GM23338 (cell line): ENCODE results near the gene RIN3. TPM values are rescaled to one million over a fixed set of nuclear protein-coding genes. Genes with fewer than 3 reads are reported as not detected.

ENCODE experiments used
- ATAC-seq: fragments of 200-7000 bp; cut with Tn5 transposase; 3 replicates; pipeline ENCODE4 v1.9.1; 2020
- DNase-seq: peaks from one replicate; pipeline ENCODE4 v3.0.0-alpha.2; 2015; ENCODE audit warnings: low spot score
- H2AFZ ChIP-seq: fragments of 200-600 bp; sonication (generic); 2 replicates; pipeline ENCODE4 v1.8.0; 2016; ENCODE audit warnings: antibody characterized with exemption, mild to moderate bottlenecking, moderate library complexity
- H3F3A ChIP-seq: fragments of 200-600 bp; sonication (generic); replicated peaks from 2 replicates; pipeline ENCODE4 v1.8.0; 2017; ENCODE audit warnings: antibody characterized with exemption, mixed run types, low read depth
- H3K27ac ChIP-seq: fragments of 200-600 bp; sonication (generic); 2 replicates; pipeline ENCODE4 v1.6.1; 2016; ENCODE audit warnings: low read depth
- H3K27me3 ChIP-seq: fragments of 200-600 bp; sonication (generic); 2 replicates; pipeline ENCODE4 v1.8.0; 2016; ENCODE audit warnings: mild to moderate bottlenecking, mixed run types, moderate library complexity; ENCODE audit not compliant: insufficient read depth
- H3K36me3 ChIP-seq: fragments of 200-600 bp; sonication (generic); 2 replicates; pipeline ENCODE4 v1.8.0; 2016; ENCODE audit warnings: mild to moderate bottlenecking; ENCODE audit not compliant: insufficient read depth
- H3K4me1 ChIP-seq: fragments of 200-600 bp; sonication (generic); 2 replicates; pipeline ENCODE4 v1.8.0; 2016; ENCODE audit warnings: mild to moderate bottlenecking, moderate library complexity; ENCODE audit not compliant: insufficient read depth
- H3K4me2 ChIP-seq: fragments of 200-600 bp; sonication (generic); 2 replicates; pipeline ENCODE4 v1.7.1; 2017; ENCODE audit warnings: mixed run types
- H3K4me3 ChIP-seq: fragments of 200-600 bp; sonication (generic); 2 replicates; pipeline ENCODE4 v1.6.1; 2016; ENCODE audit warnings: mixed run types
- H3K79me2 ChIP-seq: fragments of 200-600 bp; sonication (generic); replicated peaks from 2 replicates; pipeline ENCODE4 v1.8.0; 2017; ENCODE audit warnings: mild to moderate bottlenecking; ENCODE audit not compliant: insufficient read depth
- H3K9me2 ChIP-seq: fragments of 200-600 bp; sonication (generic); 2 replicates; pipeline ENCODE4 v1.8.0; 2017; ENCODE audit not compliant: insufficient read depth
- H4K20me1 ChIP-seq: fragments of 200-600 bp; sonication (generic); replicated peaks from 2 replicates; pipeline ENCODE4 v1.8.0; 2017; ENCODE audit warnings: mild to moderate bottlenecking; ENCODE audit not compliant: insufficient read depth
- H3K27ac Mint-ChIP-seq: 2 replicates; pipeline ENCODE4 v1.8.0; 2020; ENCODE audit warnings: inconsistent platforms, mild to moderate bottlenecking, moderate library complexity, mixed read lengths
- H3K27me3 Mint-ChIP-seq: 3 replicates; pipeline ENCODE4 v1.8.0; 2022; ENCODE audit warnings: low read depth, mild to moderate bottlenecking, moderate library complexity, mixed read lengths, inconsistent platforms; ENCODE audit not compliant: insufficient read depth, poor library complexity
- H3K36me3 Mint-ChIP-seq: 3 replicates; pipeline ENCODE4 v1.8.0; 2021; ENCODE audit warnings: low read depth, mild to moderate bottlenecking, inconsistent platforms, moderate library complexity, mixed read lengths
- H3K4me1 Mint-ChIP-seq: 3 replicates; pipeline ENCODE4 v1.8.0; 2020; ENCODE audit warnings: mild to moderate bottlenecking, inconsistent platforms, mixed read lengths
- H3K4me3 Mint-ChIP-seq: 3 replicates; pipeline ENCODE4 v1.8.0; 2021; ENCODE audit warnings: moderate library complexity, mild to moderate bottlenecking, inconsistent platforms, mixed read lengths
- H3K9me3 Mint-ChIP-seq: 3 replicates; pipeline ENCODE4 v1.8.0; 2020; ENCODE audit warnings: moderate library complexity, mild to moderate bottlenecking, inconsistent platforms, mixed read lengths
- CREB1 ChIP-seq: fragments of 250-450 bp; sonication (Bioruptor Pico); IDR thresholded peaks from 2 replicates; pipeline ENCODE4 v1.5.0; 2020; ENCODE audit warnings: low read depth, mild to moderate bottlenecking, moderate library complexity
- EZH2 ChIP-seq: fragments of 200-600 bp; sonication (generic); IDR thresholded peaks from one replicate; pipeline ENCODE4 v1.8.0; 2017; ENCODE audit warnings: antibody characterized with exemption, mild to moderate bottlenecking, low read depth; ENCODE audit not compliant: unreplicated experiment
- EZH2phosphoT487 ChIP-seq: fragments of 200-600 bp; sonication (generic); IDR thresholded peaks from one replicate; pipeline ENCODE4 v1.8.1; 2018; ENCODE audit warnings: antibody characterized with exemption; ENCODE audit not compliant: unreplicated experiment
- JUNB ChIP-seq: IDR thresholded peaks from one replicate; pipeline ENCODE4 v1.6.1; 2016; ENCODE audit warnings: antibody characterized with exemption; ENCODE audit not compliant: unreplicated experiment
- NANOG ChIP-seq: IDR thresholded peaks from 2 replicates; pipeline ENCODE4 v1.6.1; 2016; ENCODE audit warnings: antibody characterized with exemption, borderline replicate concordance
- POLR2AphosphoS5 ChIP-seq: IDR thresholded peaks from 2 replicates; pipeline ENCODE4 v1.6.1; 2016; ENCODE audit warnings: antibody characterized with exemption, low read depth
- STAT1 ChIP-seq: IDR thresholded peaks from one replicate; pipeline ENCODE4 v1.6.1; 2016; ENCODE audit warnings: antibody characterized with exemption; ENCODE audit not compliant: unreplicated experiment
- ZNF114 ChIP-seq: fragments of 250-450 bp; sonication (Bioruptor Pico); IDR thresholded peaks from 2 replicates; pipeline ENCODE4 v1.5.0; 2020; ENCODE audit warnings: mild to moderate bottlenecking, moderate library complexity
- ZNF331 ChIP-seq: fragments of 250-450 bp; sonication (Bioruptor Pico); IDR thresholded peaks from 2 replicates; pipeline ENCODE4 v1.5.0; 2020; ENCODE audit warnings: low read depth, mild to moderate bottlenecking, moderate library complexity
- polyA plus RNA-seq: library from polyadenylated mRNA; unstranded; fragments of >200 nt; fragmentation: Nextera tagmentation; extraction: Ambion mirVana; gene quantifications from 2 replicates; pipeline ENCODE4 v1.2.1, GENCODE V29; 2016
- total RNA-seq: library from RNA; depleted of rRNA; stranded (reverse); fragments of >200 nt; shearing (Covaris generic); gene quantifications from 2 replicates; pipeline ENCODE4 v1.2.3, GENCODE V29; 2014
- TF ChIP-seq, protein P1 (sequence below): IDR thresholded peaks from 2 replicates; pipeline ENCODE4 v1.6.1; 2016; ENCODE audit warnings: antibody characterized with exemption
- TF ChIP-seq, protein P2 (sequence below): IDR thresholded peaks from one replicate; pipeline ENCODE4 v1.6.1; 2018; ENCODE audit warnings: antibody characterized with exemption; ENCODE audit not compliant: unreplicated experiment
- TF ChIP-seq, protein P3 (sequence below), 2 experiments: fragments of 200-600 bp in 1 of 2; sonication (generic) in 1 of 2; conservative IDR thresholded peaks; 2 replicates each; pipeline versions ENCODE4 v1.5.1 to v1.6.1; 2016 to 2017; ENCODE audit warnings: antibody characterized with exemption in 2 of 2, low read depth in 2 of 2, mild to moderate bottlenecking in 2 of 2, moderate library complexity in 1 of 2
- TF ChIP-seq, protein P4 (sequence below): fragments of 250-450 bp; sonication (Bioruptor Pico); IDR thresholded peaks from 2 replicates; pipeline ENCODE4 v1.5.0; 2020; ENCODE audit warnings: mild to moderate bottlenecking, moderate library complexity

Gene RIN3
- total and polyA plus RNA-seq, 2 experiments from 2014 or later = 0.97 to 1.5 TPM

DNA sequence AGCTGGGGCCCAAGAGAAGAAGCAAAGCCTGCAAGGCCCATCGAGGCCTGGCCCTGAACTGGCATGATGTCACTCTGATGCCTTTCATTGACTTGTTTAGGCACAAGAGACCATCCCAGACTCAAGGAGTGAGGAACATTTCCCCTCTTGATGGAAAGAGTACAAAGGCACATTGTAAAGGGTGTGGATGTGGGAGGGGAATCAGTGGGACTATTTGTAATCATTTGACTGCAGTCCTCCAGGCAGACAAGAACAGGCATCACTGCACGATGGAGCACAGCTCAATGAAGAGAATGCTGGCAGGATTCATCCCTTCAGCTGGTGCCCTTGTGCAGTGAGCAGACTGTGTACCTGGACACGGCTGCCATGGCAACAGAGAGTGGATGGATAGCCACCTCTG is 147.0 kb downstream of the RIN3 start:
- Mint-ChIP-seq H3K9me3 (no peaks in the 10 kb centered on the region; the same call in 2 of the 3 replicates), H3K27ac (no peak overlapping the region), H3K27me3 (peaks cover 9% of the 10 kb centered on the region), H3K4me3 (no peak overlapping the region), H3K4me1 (peaks cover 2% of the 10 kb centered on the region; the same call in 2 of the 3 replicates), H3K36me3 (no peaks in the 10 kb centered on the region; the same call in 2 of the 3 replicates)
- Histone ChIP-seq H3K4me3 (no peak overlapping the region), H3K27ac (no peak overlapping the region), H2AFZ (no peak overlapping the region), H3K9me2 (no peaks in the 10 kb centered on the region), H3K36me3 (no peaks in the 10 kb centered on the region), H3K4me1 (no peaks in the 10 kb centered on the region), H4K20me1 (no peaks in the 10 kb centered on the region), H3K27me3 (no peaks in the 10 kb centered on the region), H3K4me2 (no peak overlapping the region), H3F3A (no peaks in the 10 kb centered on the region), H3K79me2 (no peaks in the 10 kb centered on the region)
- DNase-seq (no peak), ATAC-seq (no peak)
- TF ChIP-seq, protein P1, sequence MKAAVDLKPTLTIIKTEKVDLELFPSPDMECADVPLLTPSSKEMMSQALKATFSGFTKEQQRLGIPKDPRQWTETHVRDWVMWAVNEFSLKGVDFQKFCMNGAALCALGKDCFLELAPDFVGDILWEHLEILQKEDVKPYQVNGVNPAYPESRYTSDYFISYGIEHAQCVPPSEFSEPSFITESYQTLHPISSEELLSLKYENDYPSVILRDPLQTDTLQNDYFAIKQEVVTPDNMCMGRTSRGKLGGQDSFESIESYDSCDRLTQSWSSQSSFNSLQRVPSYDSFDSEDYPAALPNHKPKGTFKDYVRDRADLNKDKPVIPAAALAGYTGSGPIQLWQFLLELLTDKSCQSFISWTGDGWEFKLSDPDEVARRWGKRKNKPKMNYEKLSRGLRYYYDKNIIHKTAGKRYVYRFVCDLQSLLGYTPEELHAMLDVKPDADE = no peak
- TF ChIP-seq, protein P2, sequence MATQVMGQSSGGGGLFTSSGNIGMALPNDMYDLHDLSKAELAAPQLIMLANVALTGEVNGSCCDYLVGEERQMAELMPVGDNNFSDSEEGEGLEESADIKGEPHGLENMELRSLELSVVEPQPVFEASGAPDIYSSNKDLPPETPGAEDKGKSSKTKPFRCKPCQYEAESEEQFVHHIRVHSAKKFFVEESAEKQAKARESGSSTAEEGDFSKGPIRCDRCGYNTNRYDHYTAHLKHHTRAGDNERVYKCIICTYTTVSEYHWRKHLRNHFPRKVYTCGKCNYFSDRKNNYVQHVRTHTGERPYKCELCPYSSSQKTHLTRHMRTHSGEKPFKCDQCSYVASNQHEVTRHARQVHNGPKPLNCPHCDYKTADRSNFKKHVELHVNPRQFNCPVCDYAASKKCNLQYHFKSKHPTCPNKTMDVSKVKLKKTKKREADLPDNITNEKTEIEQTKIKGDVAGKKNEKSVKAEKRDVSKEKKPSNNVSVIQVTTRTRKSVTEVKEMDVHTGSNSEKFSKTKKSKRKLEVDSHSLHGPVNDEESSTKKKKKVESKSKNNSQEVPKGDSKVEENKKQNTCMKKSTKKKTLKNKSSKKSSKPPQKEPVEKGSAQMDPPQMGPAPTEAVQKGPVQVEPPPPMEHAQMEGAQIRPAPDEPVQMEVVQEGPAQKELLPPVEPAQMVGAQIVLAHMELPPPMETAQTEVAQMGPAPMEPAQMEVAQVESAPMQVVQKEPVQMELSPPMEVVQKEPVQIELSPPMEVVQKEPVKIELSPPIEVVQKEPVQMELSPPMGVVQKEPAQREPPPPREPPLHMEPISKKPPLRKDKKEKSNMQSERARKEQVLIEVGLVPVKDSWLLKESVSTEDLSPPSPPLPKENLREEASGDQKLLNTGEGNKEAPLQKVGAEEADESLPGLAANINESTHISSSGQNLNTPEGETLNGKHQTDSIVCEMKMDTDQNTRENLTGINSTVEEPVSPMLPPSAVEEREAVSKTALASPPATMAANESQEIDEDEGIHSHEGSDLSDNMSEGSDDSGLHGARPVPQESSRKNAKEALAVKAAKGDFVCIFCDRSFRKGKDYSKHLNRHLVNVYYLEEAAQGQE = no peak
- TF ChIP-seq, protein P3, sequence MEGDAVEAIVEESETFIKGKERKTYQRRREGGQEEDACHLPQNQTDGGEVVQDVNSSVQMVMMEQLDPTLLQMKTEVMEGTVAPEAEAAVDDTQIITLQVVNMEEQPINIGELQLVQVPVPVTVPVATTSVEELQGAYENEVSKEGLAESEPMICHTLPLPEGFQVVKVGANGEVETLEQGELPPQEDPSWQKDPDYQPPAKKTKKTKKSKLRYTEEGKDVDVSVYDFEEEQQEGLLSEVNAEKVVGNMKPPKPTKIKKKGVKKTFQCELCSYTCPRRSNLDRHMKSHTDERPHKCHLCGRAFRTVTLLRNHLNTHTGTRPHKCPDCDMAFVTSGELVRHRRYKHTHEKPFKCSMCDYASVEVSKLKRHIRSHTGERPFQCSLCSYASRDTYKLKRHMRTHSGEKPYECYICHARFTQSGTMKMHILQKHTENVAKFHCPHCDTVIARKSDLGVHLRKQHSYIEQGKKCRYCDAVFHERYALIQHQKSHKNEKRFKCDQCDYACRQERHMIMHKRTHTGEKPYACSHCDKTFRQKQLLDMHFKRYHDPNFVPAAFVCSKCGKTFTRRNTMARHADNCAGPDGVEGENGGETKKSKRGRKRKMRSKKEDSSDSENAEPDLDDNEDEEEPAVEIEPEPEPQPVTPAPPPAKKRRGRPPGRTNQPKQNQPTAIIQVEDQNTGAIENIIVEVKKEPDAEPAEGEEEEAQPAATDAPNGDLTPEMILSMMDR (conservative IDR thresholded peaks at IDR 0.05; ENCODE audit: low read depth in 2 of 2) = no peak
- TF ChIP-seq EZH2phosphoT487 (no peak), NANOG (no peak), POLR2AphosphoS5 (no peak), CREB1 (CRISPR knock-in tag) (no peak), ZNF331 (CRISPR knock-in tag) (no peak), STAT1 (no peak), ZNF114 (CRISPR knock-in tag) (no peak), EZH2 (no peak), JUNB (no peak)
- TF ChIP-seq, protein P4, sequence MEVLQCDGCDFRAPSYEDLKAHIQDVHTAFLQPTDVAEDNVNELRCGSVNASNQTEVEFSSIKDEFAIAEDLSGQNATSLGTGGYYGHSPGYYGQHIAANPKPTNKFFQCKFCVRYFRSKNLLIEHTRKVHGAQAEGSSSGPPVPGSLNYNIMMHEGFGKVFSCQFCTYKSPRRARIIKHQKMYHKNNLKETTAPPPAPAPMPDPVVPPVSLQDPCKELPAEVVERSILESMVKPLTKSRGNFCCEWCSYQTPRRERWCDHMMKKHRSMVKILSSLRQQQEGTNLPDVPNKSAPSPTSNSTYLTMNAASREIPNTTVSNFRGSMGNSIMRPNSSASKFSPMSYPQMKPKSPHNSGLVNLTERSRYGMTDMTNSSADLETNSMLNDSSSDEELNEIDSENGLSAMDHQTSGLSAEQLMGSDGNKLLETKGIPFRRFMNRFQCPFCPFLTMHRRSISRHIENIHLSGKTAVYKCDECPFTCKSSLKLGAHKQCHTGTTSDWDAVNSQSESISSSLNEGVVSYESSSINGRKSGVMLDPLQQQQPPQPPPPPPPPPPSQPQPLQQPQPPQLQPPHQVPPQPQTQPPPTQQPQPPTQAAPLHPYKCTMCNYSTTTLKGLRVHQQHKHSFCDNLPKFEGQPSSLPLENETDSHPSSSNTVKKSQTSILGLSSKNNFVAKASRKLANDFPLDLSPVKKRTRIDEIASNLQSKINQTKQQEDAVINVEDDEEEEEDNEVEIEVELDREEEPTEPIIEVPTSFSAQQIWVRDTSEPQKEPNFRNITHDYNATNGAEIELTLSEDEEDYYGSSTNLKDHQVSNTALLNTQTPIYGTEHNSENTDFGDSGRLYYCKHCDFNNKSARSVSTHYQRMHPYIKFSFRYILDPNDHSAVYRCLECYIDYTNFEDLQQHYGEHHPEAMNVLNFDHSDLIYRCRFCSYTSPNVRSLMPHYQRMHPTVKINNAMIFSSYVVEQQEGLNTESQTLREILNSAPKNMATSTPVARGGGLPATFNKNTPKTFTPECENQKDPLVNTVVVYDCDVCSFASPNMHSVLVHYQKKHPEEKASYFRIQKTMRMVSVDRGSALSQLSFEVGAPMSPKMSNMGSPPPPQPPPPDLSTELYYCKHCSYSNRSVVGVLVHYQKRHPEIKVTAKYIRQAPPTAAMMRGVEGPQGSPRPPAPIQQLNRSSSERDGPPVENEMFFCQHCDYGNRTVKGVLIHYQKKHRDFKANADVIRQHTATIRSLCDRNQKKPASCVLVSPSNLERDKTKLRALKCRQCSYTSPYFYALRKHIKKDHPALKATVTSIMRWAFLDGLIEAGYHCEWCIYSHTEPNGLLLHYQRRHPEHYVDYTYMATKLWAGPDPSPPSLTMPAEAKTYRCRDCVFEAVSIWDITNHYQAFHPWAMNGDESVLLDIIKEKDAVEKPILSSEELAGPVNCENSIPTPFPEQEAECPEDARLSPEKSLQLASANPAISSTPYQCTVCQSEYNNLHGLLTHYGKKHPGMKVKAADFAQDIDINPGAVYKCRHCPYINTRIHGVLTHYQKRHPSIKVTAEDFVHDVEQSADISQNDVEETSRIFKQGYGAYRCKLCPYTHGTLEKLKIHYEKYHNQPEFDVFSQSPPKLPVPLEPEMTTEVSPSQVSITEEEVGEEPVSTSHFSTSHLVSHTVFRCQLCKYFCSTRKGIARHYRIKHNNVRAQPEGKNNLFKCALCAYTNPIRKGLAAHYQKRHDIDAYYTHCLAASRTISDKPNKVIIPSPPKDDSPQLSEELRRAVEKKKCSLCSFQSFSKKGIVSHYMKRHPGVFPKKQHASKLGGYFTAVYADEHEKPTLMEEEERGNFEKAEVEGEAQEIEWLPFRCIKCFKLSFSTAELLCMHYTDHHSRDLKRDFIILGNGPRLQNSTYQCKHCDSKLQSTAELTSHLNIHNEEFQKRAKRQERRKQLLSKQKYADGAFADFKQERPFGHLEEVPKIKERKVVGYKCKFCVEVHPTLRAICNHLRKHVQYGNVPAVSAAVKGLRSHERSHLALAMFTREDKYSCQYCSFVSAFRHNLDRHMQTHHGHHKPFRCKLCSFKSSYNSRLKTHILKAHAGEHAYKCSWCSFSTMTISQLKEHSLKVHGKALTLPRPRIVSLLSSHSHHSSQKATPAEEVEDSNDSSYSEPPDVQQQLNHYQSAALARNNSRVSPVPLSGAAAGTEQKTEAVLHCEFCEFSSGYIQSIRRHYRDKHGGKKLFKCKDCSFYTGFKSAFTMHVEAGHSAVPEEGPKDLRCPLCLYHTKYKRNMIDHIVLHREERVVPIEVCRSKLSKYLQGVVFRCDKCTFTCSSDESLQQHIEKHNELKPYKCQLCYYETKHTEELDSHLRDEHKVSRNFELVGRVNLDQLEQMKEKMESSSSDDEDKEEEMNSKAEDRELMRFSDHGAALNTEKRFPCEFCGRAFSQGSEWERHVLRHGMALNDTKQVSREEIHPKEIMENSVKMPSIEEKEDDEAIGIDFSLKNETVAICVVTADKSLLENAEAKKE (CRISPR knock-in tag) = no peak
